Measurements from ENCODE around the gene IFI27L2.
A peak's percentile ranks its signal among the peaks of the same experiment; 100 is the strongest.

Gene IFI27L2

DNA sequence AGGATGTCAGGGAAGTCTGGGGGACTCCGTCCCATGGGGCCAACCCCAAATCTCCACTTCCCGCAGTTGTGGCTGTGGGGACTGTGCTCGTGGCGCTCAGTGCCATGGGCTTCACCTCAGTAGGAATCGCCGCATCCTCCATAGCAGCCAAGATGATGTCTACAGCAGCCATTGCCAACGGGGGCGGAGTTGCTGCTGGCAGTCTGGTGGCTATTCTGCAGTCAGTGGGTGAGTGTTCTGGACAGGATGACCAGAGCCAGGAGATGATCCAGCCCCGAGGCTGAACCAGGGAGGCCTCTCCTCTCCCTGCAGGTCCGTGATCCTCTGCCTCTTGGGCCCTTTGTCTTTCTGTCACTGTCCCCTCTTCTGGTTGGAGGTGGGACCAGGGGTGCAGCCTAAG is 27.7 kb downstream of the IFI27L2 start:
- H3K4me3 ChIP-seq = no peak overlapping the region
- TF ChIP-seq, protein P1, sequence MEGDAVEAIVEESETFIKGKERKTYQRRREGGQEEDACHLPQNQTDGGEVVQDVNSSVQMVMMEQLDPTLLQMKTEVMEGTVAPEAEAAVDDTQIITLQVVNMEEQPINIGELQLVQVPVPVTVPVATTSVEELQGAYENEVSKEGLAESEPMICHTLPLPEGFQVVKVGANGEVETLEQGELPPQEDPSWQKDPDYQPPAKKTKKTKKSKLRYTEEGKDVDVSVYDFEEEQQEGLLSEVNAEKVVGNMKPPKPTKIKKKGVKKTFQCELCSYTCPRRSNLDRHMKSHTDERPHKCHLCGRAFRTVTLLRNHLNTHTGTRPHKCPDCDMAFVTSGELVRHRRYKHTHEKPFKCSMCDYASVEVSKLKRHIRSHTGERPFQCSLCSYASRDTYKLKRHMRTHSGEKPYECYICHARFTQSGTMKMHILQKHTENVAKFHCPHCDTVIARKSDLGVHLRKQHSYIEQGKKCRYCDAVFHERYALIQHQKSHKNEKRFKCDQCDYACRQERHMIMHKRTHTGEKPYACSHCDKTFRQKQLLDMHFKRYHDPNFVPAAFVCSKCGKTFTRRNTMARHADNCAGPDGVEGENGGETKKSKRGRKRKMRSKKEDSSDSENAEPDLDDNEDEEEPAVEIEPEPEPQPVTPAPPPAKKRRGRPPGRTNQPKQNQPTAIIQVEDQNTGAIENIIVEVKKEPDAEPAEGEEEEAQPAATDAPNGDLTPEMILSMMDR (IDR thresholded peaks at IDR 0.05) = no peak
- no peaks in the 10 kb centered on the region for H3K27me3 ChIP-seq
- intact Hi-C loops (cut with DNase I; ENCODE audit: low total_unique reads) = no loop called here
- DNase-seq = peak in 1 of 2 donors; percentile 58
- no peaks in the 10 kb centered on the region for H3K9me3 ChIP-seq
- H3K36me3 ChIP-seq = no peaks in the 10 kb centered on the region
- no peak overlapping the region for H3K27ac ChIP-seq
- H3K4me1 ChIP-seq = no peaks in the 10 kb centered on the region

DNA sequence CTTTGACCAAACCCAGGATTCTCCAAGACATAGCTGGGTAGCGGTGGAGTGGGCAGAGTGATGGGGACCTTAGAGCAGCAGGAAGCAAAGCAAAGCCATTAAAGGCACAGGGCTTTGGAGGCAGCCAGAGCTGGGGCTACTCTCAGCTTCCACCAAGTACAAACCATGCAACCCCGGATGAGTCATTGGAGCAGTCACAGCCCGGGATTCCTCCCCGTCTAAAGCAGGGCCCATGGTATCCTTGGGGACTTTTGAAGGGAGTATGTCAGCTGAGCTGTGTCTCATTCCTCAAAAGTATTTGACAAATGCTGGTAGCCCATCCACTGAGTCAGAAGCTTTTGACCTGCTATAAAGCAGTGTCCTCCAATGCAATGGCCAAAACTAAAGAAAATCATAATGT is 28.6 kb downstream of the IFI27L2 start:
- intact Hi-C loops (cut with DNase I; ENCODE audit: low total_unique reads) = no loop called here
- DNase-seq = peak in 1 of 2 donors; percentile 39
- Histone ChIP-seq H3K36me3 (no peaks in the 10 kb centered on the region), H3K27me3 (no peaks in the 10 kb centered on the region), H3K4me1 (no peaks in the 10 kb centered on the region), H3K4me3 (no peak overlapping the region), H3K27ac (no peak overlapping the region), H3K9me3 (no peaks in the 10 kb centered on the region)
- TF ChIP-seq, protein P1 (IDR thresholded peaks at IDR 0.05) = no peak

DNA sequence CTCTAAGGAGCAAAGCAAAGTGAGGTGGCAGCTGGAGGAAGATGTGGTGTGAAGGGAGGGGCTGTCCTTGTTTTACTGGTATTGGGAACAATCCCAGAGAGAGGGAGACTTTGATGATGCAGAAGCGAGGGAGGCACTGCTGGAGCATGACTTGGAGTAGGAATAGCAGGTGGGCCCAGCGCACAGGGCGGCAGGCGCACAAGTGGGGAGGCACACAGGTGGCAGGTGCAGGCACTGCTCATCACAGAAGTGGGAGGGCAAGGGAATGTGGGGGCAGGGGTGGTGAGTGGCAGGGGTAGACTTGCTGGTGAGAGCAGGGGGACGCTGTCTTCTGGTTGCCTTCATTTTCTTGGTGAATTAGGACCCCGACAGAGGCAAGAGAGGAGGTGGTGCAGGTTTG is 30.4 kb downstream of the IFI27L2 start:
- no peaks in the 10 kb centered on the region for H3K9me3 ChIP-seq
- no peaks in the 10 kb centered on the region for H3K4me1 ChIP-seq
- no peaks in the 10 kb centered on the region for H3K27me3 ChIP-seq
- intact Hi-C loops (cut with DNase I; ENCODE audit: low total_unique reads) = no loop called here
- TF ChIP-seq, protein P1 (IDR thresholded peaks at IDR 0.05) = no peak
- no peaks in the 10 kb centered on the region for H3K36me3 ChIP-seq
- no peak overlapping the region for H3K27ac ChIP-seq
- no peak for DNase-seq
- no peak overlapping the region for H3K4me3 ChIP-seq

DNA sequence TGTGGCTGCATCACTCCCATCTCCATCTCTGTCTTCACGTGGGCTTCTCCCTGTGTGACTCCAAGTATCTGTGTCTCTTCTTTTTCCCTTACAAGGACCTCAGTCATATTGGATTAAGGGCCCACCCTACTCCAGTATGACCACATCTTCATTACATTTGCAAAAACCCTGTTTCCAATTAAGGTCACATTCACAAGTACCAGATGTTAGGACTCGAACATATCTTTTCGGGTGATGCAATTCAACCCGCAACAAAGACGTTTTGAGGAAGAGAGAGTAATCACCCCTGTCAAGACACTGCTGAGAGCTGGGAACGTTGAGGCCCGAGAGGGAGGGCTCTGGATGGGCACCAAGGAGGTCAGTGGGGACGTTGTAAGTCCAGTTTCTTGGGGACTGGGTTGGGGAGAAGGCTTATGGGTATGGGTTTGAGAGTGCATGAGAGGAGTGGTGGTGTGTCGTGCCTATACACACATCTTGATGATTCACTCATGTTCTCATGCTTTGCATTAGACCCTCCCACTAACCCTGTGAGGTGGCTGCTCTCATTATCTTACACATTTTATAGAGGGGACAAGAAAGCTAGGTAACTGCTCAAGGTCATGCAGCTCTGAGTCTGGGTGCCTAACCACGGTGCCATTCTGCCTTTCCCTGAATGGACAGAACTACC is 30.9 kb downstream of the IFI27L2 start:
- no peak for DNase-seq
- intact Hi-C loops (cut with DNase I; ENCODE audit: low total_unique reads) = no loop called here

DNA sequence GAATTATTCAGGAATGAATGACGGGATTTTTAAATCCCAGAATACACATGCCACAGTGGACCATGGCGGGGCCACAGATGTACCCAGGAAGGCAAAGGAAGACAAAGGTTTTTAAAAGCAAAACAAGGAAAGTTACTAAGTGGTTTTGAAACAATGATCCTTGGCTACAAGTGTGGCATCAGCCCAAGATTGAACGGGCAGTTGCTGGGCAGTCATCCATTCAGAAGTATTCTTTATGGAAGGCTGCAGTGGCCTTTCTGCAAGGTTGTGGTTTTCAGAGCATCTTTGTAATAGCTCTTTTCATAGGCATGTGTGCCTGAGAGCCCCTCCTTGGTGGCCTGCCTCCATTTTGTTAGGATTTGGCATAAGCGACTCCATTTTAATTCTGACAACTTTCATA is 32.3 kb downstream of the IFI27L2 start:
- no peaks in the 10 kb centered on the region for H3K4me1 ChIP-seq
- H3K27ac ChIP-seq = no peak overlapping the region
- TF ChIP-seq, protein P1 (IDR thresholded peaks at IDR 0.05) = no peak
- intact Hi-C loops (cut with DNase I; ENCODE audit: low total_unique reads) = no loop called here
- DNase-seq = no peak
- no peaks in the 10 kb centered on the region for H3K36me3 ChIP-seq
- no peaks in the 10 kb centered on the region for H3K27me3 ChIP-seq
- no peaks in the 10 kb centered on the region for H3K9me3 ChIP-seq
- H3K4me3 ChIP-seq = no peak overlapping the region

More for the DNA sequence above, 30.9 kb downstream of the IFI27L2 start:
- H3K9me3 ChIP-seq = no peaks in the 10 kb centered on the region
- H3K4me3 ChIP-seq = no peak overlapping the region
- H3K27me3 ChIP-seq = no peaks in the 10 kb centered on the region
- TF ChIP-seq, protein P1 (IDR thresholded peaks at IDR 0.05) = no peak
- no peaks in the 10 kb centered on the region for H3K36me3 ChIP-seq
- H3K4me1 ChIP-seq = no peaks in the 10 kb centered on the region
- no peak overlapping the region for H3K27ac ChIP-seq

DNA sequence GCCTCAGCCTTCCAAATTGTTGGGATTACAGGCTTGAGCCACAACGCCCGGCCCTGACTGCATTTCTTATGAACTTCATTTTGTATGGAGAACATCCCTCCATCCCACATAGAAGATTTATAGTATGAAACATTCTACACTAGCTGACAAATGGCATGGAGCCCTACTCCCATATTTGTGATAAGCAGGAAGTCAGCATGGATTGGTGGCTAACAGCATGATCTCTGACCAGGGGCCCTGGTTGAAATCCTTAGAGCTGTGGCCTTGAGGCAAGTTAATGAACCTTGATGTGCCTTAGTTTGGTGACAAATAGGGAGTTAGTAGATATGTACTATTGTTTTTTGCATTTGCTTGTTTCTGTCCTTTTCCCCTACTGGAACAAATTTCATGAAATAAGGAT is 36.0 kb downstream of the IFI27L2 start:
- DNase-seq = no peak
- Histone ChIP-seq H3K4me1 (no peaks in the 10 kb centered on the region), H3K27me3 (no peaks in the 10 kb centered on the region), H3K9me3 (no peaks in the 10 kb centered on the region), H3K4me3 (no peak overlapping the region), H3K36me3 (no peaks in the 10 kb centered on the region), H3K27ac (no peak overlapping the region)
- intact Hi-C loops (cut with DNase I; ENCODE audit: low total_unique reads) = no loop called here
- TF ChIP-seq, protein P1 (IDR thresholded peaks at IDR 0.05) = no peak
